ENCODE data around the gene MRNIP. TPM values are rescaled to one million over a fixed set of nuclear protein-coding genes. Genes with fewer than 3 reads are reported as not detected.

The MRNIP gene
- total RNA-seq, 1 experiment from 2014 or later, result 31.1 TPM

GRCh38 chr5:179795863-179796833, 62.5 kb downstream of the MRNIP start:
- H3K14ac ChIP-seq (ENCODE audit: insufficient read depth, low read length), result peak overlapping the region; percentile 10
- H4K20me1 ChIP-seq (ENCODE audit: control insufficient read depth, insufficient read depth, insufficient read length), result no peaks in the 10 kb centered on the region
- H4K8ac ChIP-seq (replicated peaks; ENCODE audit: insufficient read length, low read depth, low read length), result no peak overlapping the region
- H3K27ac Mint-ChIP-seq, result no peak overlapping the region
- H3K79me1 ChIP-seq (ENCODE audit: insufficient read depth, low read depth, low read length, poor library complexity, severe bottlenecking), result no peaks in the 10 kb centered on the region
- no peaks in the 10 kb centered on the region for H3K79me2 ChIP-seq (ENCODE audit: insufficient read depth, low read length)
- H3K4me3 Mint-ChIP-seq, result peak overlapping the region; percentile 77 to 79
- H3K23me2 ChIP-seq (ENCODE audit: insufficient read length, low read depth, low read length, poor library complexity, severe bottlenecking), result peaks cover 3% of the 10 kb centered on the region
- H3K4ac ChIP-seq (ENCODE audit: low read depth, low read length), result no peak overlapping the region
- no peak overlapping the region for H4K5ac ChIP-seq (ENCODE audit: insufficient read length, low read depth, low read length)
- TF ChIP-seq, protein P1, sequence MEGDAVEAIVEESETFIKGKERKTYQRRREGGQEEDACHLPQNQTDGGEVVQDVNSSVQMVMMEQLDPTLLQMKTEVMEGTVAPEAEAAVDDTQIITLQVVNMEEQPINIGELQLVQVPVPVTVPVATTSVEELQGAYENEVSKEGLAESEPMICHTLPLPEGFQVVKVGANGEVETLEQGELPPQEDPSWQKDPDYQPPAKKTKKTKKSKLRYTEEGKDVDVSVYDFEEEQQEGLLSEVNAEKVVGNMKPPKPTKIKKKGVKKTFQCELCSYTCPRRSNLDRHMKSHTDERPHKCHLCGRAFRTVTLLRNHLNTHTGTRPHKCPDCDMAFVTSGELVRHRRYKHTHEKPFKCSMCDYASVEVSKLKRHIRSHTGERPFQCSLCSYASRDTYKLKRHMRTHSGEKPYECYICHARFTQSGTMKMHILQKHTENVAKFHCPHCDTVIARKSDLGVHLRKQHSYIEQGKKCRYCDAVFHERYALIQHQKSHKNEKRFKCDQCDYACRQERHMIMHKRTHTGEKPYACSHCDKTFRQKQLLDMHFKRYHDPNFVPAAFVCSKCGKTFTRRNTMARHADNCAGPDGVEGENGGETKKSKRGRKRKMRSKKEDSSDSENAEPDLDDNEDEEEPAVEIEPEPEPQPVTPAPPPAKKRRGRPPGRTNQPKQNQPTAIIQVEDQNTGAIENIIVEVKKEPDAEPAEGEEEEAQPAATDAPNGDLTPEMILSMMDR (conservative IDR thresholded peaks at IDR 0.05), result peak; percentile 73
- H2BK5ac ChIP-seq (ENCODE audit: insufficient read length, low read length), result no peak overlapping the region
- no peak overlapping the region for H2BK120ac ChIP-seq (ENCODE audit: low read depth, low read length, poor library complexity, severe bottlenecking)
- H3K27me3 ChIP-seq (ENCODE audit: insufficient read depth, low read length), result no peaks in the 10 kb centered on the region
- no peak overlapping the region for H2AK5ac ChIP-seq (ENCODE audit: insufficient read length, low read length)
- no peak overlapping the region for H2BK20ac ChIP-seq (ENCODE audit: low read depth, low read length, poor library complexity, severe bottlenecking)
- H3K27me3 Mint-ChIP-seq (ENCODE audit: low read depth), result peaks cover 7% of the 10 kb centered on the region
- H3K4me1 ChIP-seq (ENCODE audit: insufficient read depth, low read length), result no peaks in the 10 kb centered on the region
- H3K9me3 ChIP-seq (ENCODE audit: control insufficient read depth, low read depth, low read length), result no peaks in the 10 kb centered on the region
- H3K9me3 Mint-ChIP-seq, result no peaks in the 10 kb centered on the region
- peaks cover 17 to 34% (median 30%) of the 10 kb centered on the region in 3 experiments; a peak in 6 of 7 replicates for H3K36me3 Mint-ChIP-seq (ENCODE audit: insufficient read depth in 1 of 3, low read depth in 3 of 3)
- H2BK12ac ChIP-seq (ENCODE audit: insufficient read length, low read depth, low read length), result no peak overlapping the region
- DNase-seq, result peak; percentile 79
- H3K18ac ChIP-seq (ENCODE audit: insufficient read length, low read depth, low read length), result no peak overlapping the region
- peak overlapping the region; percentile 48 for H3K4me2 ChIP-seq (ENCODE audit: insufficient read depth, insufficient read length, low read length)
- no peak overlapping the region for H3K27ac ChIP-seq (ENCODE audit: insufficient read length, low read depth, low read length)
- H2BK15ac ChIP-seq (ENCODE audit: low read depth, low read length), result no peak overlapping the region
- peaks cover 17 to 18% of the 10 kb centered on the region in 2 experiments for H3K4me1 Mint-ChIP-seq
- WGBS (ENCODE audit: extremely low coverage, insufficient read length, low lambda C conversion rate), result no CpG with 5 or more reads among the region's 113 CpGs
- H3K23ac ChIP-seq (ENCODE audit: insufficient read length, low read depth, low read length), result no peak overlapping the region
- no peak overlapping the region for H2AFZ ChIP-seq (ENCODE audit: low read length)
- H3K56ac ChIP-seq (ENCODE audit: insufficient read length, low read depth, low read length), result no peak overlapping the region
- no peak overlapping the region for H4K91ac ChIP-seq (ENCODE audit: insufficient read length, low read depth, low read length)
- no peak overlapping the region for H3T11ph ChIP-seq (ENCODE audit: low read length)
- no peak overlapping the region for H3K9ac ChIP-seq (ENCODE audit: extremely low read depth, insufficient read length, low read length)

All from H9 (cell line).